OCI-LY7 (cell line): ENCODE measurements around the gene C3orf20. TPM values are rescaled to one million over a fixed set of nuclear protein-coding genes. Genes with fewer than 3 reads are reported as not detected.

Experiments
- BruUV-seq: library from RNA; stranded (reverse); fragments of 400-500 nt; replicated peaks from 2 replicates; lab custom pipeline; 2021; lab: Mats Ljungman, UMichigan
- CTCF ChIA-PET: fragments of 300-600 bp; sonication (Branson Sonifier 250); formaldehyde crosslinking; loops from one replicate; lab custom pipeline; 2022; ENCODE audit warnings: antibody characterized with exemption; ENCODE audit not compliant: unreplicated experiment; lab: Charles Lee
- POLR2A ChIA-PET: fragments of 300-600 bp; sonication (Branson Sonifier 250); formaldehyde crosslinking; loops from one replicate; lab custom pipeline; 2022; ENCODE audit warnings: antibody characterized with exemption; lab: Charles Lee
- DNase-seq: peaks from one replicate; pipeline ENCODE4 v3.0.0-alpha.2; 2015; ENCODE audit warnings: low spot score
- H2AFZ ChIP-seq: fragments of 200-600 bp; sonication (generic), shearing (Covaris generic); 2 replicates; pipeline ENCODE4 v1.6.1; 2014; ENCODE audit warnings: mild to moderate bottlenecking, antibody characterized with exemption, low read length, moderate library complexity
- H3K27ac ChIP-seq: fragments of 200-600 bp; sonication (generic); 2 replicates; pipeline ENCODE4 v1.5.1; 2014; ENCODE audit warnings: mixed run types, low read depth, mild to moderate bottlenecking, moderate library complexity, low read length, inconsistent platforms; ENCODE audit not compliant: poor library complexity, severe bottlenecking
- H3K36me3 ChIP-seq: fragments of 200-600 bp; sonication (generic); 2 replicates; pipeline ENCODE4 v1.6.1; 2014; ENCODE audit warnings: mild to moderate bottlenecking, antibody characterized with exemption, low read length, moderate library complexity, mixed read lengths; ENCODE audit not compliant: insufficient read depth
- H3K4me1 ChIP-seq: fragments of 200-600 bp; sonication (generic); 2 replicates; pipeline ENCODE4 v1.5.1; 2014; ENCODE audit warnings: mild to moderate bottlenecking, low read length; ENCODE audit not compliant: insufficient read depth, poor library complexity, severe bottlenecking
- H3K4me2 ChIP-seq: fragments of 200-600 bp; sonication (generic); 2 replicates; pipeline ENCODE4 v1.6.1; 2014; ENCODE audit warnings: mild to moderate bottlenecking, low read length
- H3K4me3 ChIP-seq: fragments of 200-600 bp; sonication (generic); 2 replicates; pipeline ENCODE4 v1.5.1; 2014; ENCODE audit warnings: mild to moderate bottlenecking, low read depth, low read length; ENCODE audit not compliant: poor library complexity, severe bottlenecking
- H3K79me2 ChIP-seq: fragments of 200-600 bp; sonication (generic); 2 replicates; pipeline ENCODE4 v1.6.1; 2016; ENCODE audit warnings: low read depth, mild to moderate bottlenecking, low read length, moderate library complexity, mixed read lengths; ENCODE audit not compliant: insufficient read depth
- H3K9me2 ChIP-seq: fragments of 200-600 bp; sonication (generic); 2 replicates; pipeline ENCODE4 v1.6.1; 2016; ENCODE audit warnings: mild to moderate bottlenecking, low read length, mixed read lengths; ENCODE audit not compliant: insufficient read depth
- H3K9me3 ChIP-seq: fragments of 200-600 bp; sonication (generic); 2 replicates; pipeline ENCODE4 v1.6.1; 2014; ENCODE audit warnings: mild to moderate bottlenecking, mixed run types, low read length, mixed read lengths
- H4K20me1 ChIP-seq: fragments of 200-600 bp; sonication (generic); 2 replicates; pipeline ENCODE4 v1.6.1; 2014; ENCODE audit warnings: mild to moderate bottlenecking, antibody characterized with exemption, low read length, moderate library complexity, mixed read lengths; ENCODE audit not compliant: insufficient read depth
- EZH2phosphoT487 ChIP-seq: fragments of 200-600 bp; sonication (generic); IDR thresholded peaks from 2 replicates; pipeline ENCODE4 v1.6.1; 2018; ENCODE audit warnings: low read depth, borderline replicate concordance, mild to moderate bottlenecking, mixed run types, antibody characterized with exemption, low read length, moderate library complexity, mixed read lengths
- intact Hi-C: fragments of 100-400 bp; cut with micrococcal nuclease; formaldehyde crosslinking; loops from one replicate; pipeline ENCODE4 v1.10.0; 2022; ENCODE audit not compliant: unreplicated experiment
- total RNA-seq, 2 experiments: library from RNA; depleted of rRNA in 1 of 2; stranded (reverse); fragments of >200 nt in 1 of 2; shearing (Covaris generic) in 1 of 2; gene quantifications; 2 replicates each; pipeline ENCODE4 v1.2.3, GENCODE V29; 2014 to 2022
- TF ChIP-seq, protein P1 (sequence below): fragments of 200-600 bp; sonication (generic); conservative IDR thresholded peaks from 2 replicates; pipeline ENCODE4 v1.5.1; 2014; ENCODE audit warnings: mild to moderate bottlenecking, antibody characterized with exemption, low read length, moderate library complexity, mixed read lengths

C3orf20 gene
- total RNA-seq, 2 experiments from 2014 or later, result 2.2 to 2.7 TPM

DNA sequence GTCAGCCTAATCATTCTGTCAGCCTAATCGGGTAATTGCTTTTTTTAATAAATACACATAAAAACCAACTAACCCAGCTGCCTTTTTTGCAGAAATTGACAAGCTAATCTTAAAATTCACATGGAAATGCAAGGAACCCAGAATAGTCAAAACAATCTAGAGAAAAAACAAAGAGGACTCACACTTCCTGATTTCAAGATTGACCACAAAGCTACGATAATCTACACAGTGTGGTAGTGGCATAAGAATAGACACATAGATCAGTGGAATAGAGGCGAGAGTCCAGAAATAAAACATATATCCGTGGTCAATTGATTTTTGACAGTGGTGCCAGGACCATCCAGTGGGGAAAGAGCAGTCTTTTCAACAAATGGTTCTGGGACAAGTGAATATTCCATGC, 2.4 kb upstream of the C3orf20 start:
- peaks cover 64% of the 10 kb centered on the region for H3K36me3 ChIP-seq
- intact Hi-C loops, result no loop called here
- no peak for DNase-seq
- no peak overlapping the region for H3K27ac ChIP-seq
- no peaks in the 10 kb centered on the region for H3K9me2 ChIP-seq
- CTCF ChIA-PET, result interaction anchor here (5.7 kb wide), 1 partner anchor 108 kb away, joined by 29 read pairs; no protein-coding TSS in a partner anchor
- TF ChIP-seq EZH2phosphoT487, result no peak
- TF ChIP-seq, protein P1, sequence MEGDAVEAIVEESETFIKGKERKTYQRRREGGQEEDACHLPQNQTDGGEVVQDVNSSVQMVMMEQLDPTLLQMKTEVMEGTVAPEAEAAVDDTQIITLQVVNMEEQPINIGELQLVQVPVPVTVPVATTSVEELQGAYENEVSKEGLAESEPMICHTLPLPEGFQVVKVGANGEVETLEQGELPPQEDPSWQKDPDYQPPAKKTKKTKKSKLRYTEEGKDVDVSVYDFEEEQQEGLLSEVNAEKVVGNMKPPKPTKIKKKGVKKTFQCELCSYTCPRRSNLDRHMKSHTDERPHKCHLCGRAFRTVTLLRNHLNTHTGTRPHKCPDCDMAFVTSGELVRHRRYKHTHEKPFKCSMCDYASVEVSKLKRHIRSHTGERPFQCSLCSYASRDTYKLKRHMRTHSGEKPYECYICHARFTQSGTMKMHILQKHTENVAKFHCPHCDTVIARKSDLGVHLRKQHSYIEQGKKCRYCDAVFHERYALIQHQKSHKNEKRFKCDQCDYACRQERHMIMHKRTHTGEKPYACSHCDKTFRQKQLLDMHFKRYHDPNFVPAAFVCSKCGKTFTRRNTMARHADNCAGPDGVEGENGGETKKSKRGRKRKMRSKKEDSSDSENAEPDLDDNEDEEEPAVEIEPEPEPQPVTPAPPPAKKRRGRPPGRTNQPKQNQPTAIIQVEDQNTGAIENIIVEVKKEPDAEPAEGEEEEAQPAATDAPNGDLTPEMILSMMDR, result no peak
- H3K4me2 ChIP-seq, result no peak overlapping the region
- no peak overlapping the region for H2AFZ ChIP-seq
- POLR2A ChIA-PET, result interaction anchor here (0.6 to 5.8 kb wide), 2 partner anchors 107 to 116 kb away, joined by 3 to 49 read pairs; no protein-coding TSS in a partner anchor
- H3K4me3 ChIP-seq, result no peak overlapping the region
- BruUV-seq, result no TSS peak
- H3K9me3 ChIP-seq, result no peaks in the 10 kb centered on the region
- peaks cover 3% of the 10 kb centered on the region for H3K4me1 ChIP-seq
- H3K79me2 ChIP-seq, result no peaks in the 10 kb centered on the region
- no peaks in the 10 kb centered on the region for H4K20me1 ChIP-seq

DNA sequence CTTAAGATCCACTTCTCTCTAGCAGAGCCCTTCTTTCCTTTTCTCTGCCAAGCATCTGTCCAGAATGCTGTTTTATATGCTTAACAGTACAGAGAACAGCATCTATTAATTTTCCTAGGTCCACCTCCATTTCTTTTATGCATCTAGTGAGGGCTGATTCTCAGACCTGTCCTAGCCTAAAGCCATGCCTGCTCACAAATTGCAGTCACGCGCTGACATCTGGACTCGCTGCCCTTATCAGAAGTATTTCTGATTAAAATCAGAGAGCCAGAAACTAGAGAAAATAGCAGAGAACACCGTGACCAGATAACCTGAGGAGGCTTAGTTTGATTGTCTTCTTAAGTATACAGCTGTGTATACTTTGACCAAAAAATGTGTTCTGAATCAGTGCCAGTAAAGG, 1.9 kb downstream of the C3orf20 start:
- CTCF ChIA-PET, result interaction anchor here (0.9 to 5.7 kb wide), 3 partner anchors 10 to 104 kb away, joined by 3 to 29 read pairs (median 6); no protein-coding TSS in a partner anchor
- H3K9me3 ChIP-seq, result peaks cover 16% of the 10 kb centered on the region; the same call in 1 of the 2 replicates
- DNase-seq, result no peak
- no peaks in the 10 kb centered on the region for H4K20me1 ChIP-seq
- POLR2A ChIA-PET, result interaction anchor here (0.6 to 5.8 kb wide), 7 partner anchors 11 to 1451 kb away, joined by 3 to 49 read pairs (median 3); no protein-coding TSS in a partner anchor
- no peaks in the 10 kb centered on the region for H3K79me2 ChIP-seq
- no peaks in the 10 kb centered on the region for H3K9me2 ChIP-seq
- TF ChIP-seq, protein P1, result no peak
- TF ChIP-seq EZH2phosphoT487, result no peak
- intact Hi-C loops, result no loop called here
- peaks cover 9% of the 10 kb centered on the region for H3K4me1 ChIP-seq
- no peak overlapping the region for H2AFZ ChIP-seq
- no peak overlapping the region for H3K27ac ChIP-seq
- no peak overlapping the region for H3K4me2 ChIP-seq
- no peak overlapping the region for H3K4me3 ChIP-seq
- no TSS peak for BruUV-seq
- peaks cover 30% of the 10 kb centered on the region for H3K36me3 ChIP-seq

DNA sequence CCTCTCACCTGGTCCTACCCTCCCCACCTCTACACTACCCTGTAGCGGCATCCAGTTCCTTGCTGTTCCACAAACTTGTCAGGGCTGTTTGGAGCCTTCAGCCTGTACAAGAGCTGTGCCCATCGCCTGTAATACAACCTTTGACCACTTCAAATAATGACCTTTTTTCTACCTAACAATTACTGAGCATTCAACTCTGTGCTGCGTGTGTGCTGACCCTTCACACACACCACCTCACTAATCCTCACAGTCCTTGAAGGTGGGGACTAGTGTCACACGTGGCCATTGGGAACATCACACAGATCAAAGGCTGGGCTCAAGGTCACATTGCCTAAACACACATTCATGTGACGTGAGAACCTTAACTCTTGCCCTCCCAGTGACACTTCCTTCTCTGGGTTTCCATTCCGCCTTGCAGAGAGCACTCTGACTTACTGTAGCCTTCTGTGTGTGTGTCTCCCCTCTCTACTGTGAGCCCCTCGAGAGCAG, 3.1 kb downstream of the C3orf20 start:
- H3K27ac ChIP-seq, result no peak overlapping the region
- H3K4me2 ChIP-seq, result no peak overlapping the region
- peaks cover 18% of the 10 kb centered on the region for H3K36me3 ChIP-seq
- H2AFZ ChIP-seq, result no peak overlapping the region
- peaks cover 16% of the 10 kb centered on the region; the same call in 1 of the 2 replicates for H3K9me3 ChIP-seq
- intact Hi-C loops, result no loop called here
- BruUV-seq, result no TSS peak
- no peak overlapping the region for H3K4me3 ChIP-seq
- no peak for TF ChIP-seq EZH2phosphoT487
- DNase-seq, result no peak
- no peaks in the 10 kb centered on the region for H3K9me2 ChIP-seq
- H3K4me1 ChIP-seq, result peaks cover 9% of the 10 kb centered on the region
- H3K79me2 ChIP-seq, result no peaks in the 10 kb centered on the region
- no peaks in the 10 kb centered on the region for H4K20me1 ChIP-seq
- ChIA-PET POLR2A (interaction anchor here (0.6 to 5.8 kb wide), 4 partner anchors 9 to 243 kb away, joined by 3 to 49 read pairs (median 4); no protein-coding TSS in a partner anchor), CTCF (interaction anchor here (0.9 to 1.2 kb wide), 2 partner anchors 9 to 97 kb away, joined by 3 to 6 read pairs; no protein-coding TSS in a partner anchor)
